Jurkat, Clone E6-1 (cell line): ENCODE measurements around the gene CDH22.

ENCODE experiments used
- DNase-seq: peaks from one replicate; pipeline ENCODE4 v3.0.0-alpha.2; 2011; ENCODE audit warnings: low read depth, low spot score
- H3K4me3 ChIP-seq: 2 replicates; pipeline ENCODE4 v1.5.1; 2011; ENCODE audit warnings: mild to moderate bottlenecking, low read length, control low read depth, moderate library complexity

CDH22 gene

DNA sequence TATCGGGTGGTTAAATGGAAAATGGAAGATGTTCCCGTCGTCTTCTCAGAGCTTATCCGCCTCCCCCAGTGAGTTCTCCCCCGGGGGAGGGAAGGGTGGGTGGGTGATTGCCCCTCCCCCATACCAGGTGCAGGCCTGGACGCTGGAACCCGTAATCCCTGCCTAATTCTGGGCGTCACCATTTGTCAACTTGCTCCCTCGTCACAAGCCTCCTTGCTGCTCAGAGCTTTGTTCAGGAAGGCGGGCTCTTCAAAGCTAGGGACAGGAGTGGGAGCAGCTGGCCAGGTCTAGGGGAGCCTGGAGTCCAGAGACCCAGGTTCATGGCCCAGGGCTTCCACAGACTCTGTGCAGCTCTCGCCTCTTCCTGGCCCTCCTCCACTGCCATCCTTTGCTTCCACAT, 25.6 kb downstream of the CDH22 start:
- DNase-seq = no peak
- no peak overlapping the region for H3K4me3 ChIP-seq

DNA sequence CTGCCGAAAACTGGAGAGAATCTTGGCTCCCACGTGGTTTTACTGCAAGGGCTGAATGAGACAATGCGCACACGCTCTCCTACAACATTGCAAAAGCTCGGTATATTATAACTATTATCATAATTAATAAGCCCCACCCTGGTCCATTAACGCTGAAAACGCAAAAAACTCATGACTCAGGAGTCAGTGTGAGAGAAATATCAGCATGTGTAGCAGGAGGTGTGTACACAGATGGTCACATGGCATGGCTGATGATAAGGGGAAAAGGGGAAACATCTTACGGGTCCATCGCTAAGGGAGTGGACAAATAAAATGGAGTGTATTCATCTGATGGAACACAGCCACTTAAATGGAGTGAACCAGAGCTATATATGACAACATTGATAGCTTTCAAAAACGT, 29.2 kb downstream of the CDH22 start:
- no peak overlapping the region for H3K4me3 ChIP-seq
- DNase-seq = no peak

GRCh38 chr20:46277602-46278001, 30.7 kb downstream of the CDH22 start:
- H3K4me3 ChIP-seq = no peak overlapping the region
- DNase-seq = no peak

DNA sequence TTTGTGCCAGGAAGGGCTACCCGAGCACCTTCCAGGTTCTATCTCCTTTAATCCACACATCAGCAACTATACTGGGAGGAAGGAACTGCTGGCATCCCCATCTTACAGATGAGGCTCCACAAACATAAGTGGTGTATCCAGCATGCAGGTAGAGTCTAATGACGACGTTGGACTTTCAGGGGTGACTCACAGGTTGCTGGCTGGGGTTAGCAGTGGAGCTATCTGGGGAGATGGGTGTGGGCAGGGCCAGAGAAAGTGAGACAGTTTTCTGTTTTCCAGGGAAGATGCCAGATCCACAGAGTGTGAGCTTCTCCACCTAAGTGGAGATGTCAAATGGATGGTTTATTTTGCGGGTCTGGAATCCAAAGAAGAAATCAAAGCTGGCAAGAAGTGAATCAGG, 31.8 kb downstream of the CDH22 start:
- no peak overlapping the region for H3K4me3 ChIP-seq
- no peak for DNase-seq

GRCh38 chr20:46275091-46275490, 33.2 kb downstream of the CDH22 start:
- DNase-seq = no peak
- no peak overlapping the region for H3K4me3 ChIP-seq

GRCh38 chr20:46273717-46274116, 34.6 kb downstream of the CDH22 start:
- no peak for DNase-seq
- no peak overlapping the region for H3K4me3 ChIP-seq

- no peak overlapping the region for H3K4me3 ChIP-seq
- no peak for DNase-seq
Measured at GRCh38 chr20:46272389-46273047, 35.8 kb downstream of the CDH22 start.

DNA sequence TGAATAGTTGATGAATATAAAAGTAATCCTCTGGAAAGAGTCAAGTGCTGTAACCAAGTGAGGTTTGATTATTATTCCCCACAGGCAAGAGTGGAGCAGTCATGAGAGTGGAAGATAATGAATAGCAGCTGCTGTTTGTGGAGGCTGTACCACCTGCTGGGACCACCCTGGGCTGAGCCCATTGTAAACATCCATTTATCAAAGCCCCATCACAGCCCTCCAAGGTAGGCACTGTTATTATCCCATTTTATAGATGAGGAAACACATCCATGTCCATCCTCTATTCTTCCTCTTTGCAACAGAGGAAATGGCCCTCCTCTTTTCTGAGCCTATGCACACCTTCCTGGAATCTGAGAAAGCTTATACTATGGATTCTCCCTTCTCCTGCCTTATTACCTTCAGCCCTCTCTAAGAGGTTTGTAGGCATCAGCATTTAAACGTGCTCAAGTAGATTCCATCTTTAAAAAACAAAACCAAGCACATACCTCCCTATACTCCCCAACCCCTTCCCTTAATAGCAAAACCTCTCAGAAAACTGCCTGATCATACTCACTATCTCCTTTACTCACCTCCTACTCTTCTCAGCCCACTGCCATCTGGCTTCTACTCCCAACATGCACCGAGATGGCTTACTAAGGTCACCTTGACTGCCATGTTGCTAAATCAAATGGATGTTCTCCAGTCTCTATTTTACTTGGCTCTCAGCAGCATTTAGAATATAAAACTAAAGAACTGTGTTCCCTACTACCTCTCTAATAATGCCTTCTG, 37.1 kb downstream of the CDH22 start:
- DNase-seq = no peak
- H3K4me3 ChIP-seq = no peak overlapping the region

GRCh38 chr20:46269372-46269771, 38.9 kb downstream of the CDH22 start:
- no peak for DNase-seq
- H3K4me3 ChIP-seq = no peak overlapping the region

- H3K4me3 ChIP-seq = no peak overlapping the region
- DNase-seq = no peak
Measured at GRCh38 chr20:46268662-46269061, 39.6 kb downstream of the CDH22 start.

DNA sequence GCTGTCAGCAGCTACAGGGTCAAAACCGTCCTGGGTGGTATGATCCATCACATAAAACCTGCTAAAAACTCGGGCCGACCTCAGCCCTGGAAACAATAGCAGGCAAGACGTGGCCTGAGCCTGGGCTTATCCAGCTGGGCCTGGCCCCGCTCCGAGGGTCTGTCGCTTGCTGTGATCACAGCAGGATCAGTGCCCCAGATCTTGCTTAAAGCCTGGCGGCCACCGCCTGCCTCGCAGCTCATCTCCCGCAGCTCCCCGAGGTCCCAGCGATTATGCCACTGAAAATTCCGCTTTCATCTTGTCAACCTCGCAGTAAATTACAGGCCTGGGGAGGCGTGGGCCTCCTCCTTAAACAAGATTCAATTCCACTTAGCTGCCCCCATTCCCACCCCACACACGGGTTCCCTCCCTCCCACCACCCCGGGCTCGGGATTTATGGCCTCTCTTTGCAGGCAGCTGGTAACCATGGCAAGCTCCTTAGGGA, 40.1 kb downstream of the CDH22 start:
- no peak for DNase-seq
- H3K4me3 ChIP-seq = no peak overlapping the region

GRCh38 chr20:46267108-46268105, 40.9 kb downstream of the CDH22 start:
- no peak for DNase-seq
- no peak overlapping the region for H3K4me3 ChIP-seq

- no peak for DNase-seq
- no peak overlapping the region for H3K4me3 ChIP-seq
Measured at GRCh38 chr20:46265539-46265938, 42.8 kb downstream of the CDH22 start.

DNA sequence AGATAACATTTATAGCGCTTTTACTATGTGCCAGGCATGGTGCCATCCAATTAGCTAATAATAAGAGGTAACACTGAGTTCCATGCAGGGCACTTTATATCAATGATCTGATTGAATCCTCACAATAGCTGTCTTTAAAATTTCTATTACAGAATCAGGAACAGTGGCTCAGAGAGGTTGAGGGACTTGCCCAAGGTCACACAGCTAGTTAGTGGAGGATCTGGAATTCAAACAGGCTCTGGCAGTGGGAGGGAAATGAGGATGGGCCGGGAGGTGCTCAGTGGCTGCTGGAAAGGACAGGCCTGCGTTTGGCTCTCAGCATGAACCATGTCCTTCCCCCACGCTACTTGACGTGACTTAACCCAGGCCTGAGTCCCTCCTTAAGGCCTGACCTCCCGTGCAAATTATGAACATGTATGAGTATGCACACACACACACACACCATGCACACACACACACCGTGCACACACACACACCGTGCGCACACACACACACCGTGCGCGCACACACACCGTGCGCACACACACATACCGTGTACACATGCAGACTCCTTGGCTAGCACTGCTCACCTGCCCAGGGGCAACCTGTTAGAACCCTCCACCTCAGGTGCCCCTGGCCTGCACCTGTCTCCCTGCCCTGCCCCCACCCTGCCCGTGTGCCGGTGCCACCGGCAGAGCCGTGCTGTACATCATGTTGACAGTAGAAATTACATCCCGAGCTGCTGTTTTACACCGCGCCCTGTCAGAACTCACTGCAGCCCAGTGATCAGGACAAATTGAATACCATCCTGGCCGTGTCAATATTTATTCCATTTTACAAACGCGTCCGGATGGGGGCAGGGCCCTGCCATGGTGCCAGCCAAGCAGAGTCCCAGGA, 43.7 kb downstream of the CDH22 start:
- DNase-seq = no peak
- no peak overlapping the region for H3K4me3 ChIP-seq

DNA sequence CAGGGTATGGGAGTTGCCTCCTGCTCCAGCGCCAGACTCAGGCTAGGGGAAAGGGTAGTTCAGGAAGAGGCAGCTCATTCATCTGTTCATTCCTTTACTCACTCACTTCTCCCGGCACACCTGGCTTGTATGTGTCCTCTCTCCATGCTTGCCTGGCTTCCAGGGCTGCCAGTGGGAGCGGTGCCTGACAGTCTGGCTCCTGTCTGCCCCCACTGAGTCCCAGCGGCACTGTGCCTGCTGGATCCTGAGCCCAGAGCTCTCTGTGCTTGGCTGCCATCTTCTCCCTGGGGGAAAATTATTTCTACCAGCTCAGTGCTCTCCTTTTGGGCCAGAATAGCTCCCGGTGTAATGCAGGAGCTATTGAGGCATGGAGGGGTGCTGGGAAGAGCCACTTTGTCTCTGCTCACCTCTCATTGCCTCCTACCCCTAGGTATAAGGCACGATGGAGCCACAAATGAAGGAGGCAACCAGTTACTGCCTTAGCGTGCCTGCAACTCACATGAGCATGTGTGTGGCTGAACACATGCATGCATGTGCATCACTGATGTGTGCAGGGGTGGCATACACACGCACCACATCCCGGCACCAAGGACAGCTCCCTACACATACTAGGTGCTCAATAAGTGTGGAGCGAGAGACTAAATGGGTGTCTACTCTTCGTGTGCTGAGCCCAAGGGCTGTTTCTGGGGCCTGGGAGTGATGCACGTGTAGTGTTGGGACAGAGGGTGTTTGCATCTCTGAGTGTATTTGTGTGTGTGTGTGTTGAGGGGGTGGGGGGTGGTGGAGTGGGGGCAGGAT, 46.6 kb downstream of the CDH22 start:
- DNase-seq = no peak
- H3K4me3 ChIP-seq = no peak overlapping the region

DNA sequence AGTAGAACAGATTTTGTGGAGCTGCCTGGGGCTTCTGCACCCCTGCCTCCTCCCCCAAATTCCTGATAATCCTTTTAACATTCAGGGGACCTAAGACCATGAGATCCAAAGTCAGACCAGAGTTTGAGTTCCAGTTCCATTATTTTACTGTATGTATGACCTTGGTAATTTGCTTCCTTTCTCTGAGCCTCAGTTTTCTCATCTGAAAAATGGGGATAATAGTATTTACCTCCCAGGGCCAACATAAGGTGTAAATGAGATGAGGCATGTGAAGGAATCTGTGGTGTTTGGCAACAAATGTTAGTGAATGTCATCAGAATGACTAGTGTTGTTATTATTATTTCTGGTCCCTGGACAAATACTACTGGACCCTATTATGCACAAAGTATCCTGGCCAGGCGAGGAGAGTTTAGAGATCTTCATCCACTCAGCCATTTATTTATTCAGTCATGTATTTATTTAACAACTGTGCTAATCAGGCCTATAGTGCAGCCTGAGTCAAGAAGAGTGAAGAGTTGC, 47.3 kb downstream of the CDH22 start:
- no peak overlapping the region for H3K4me3 ChIP-seq
- DNase-seq = no peak

DNA sequence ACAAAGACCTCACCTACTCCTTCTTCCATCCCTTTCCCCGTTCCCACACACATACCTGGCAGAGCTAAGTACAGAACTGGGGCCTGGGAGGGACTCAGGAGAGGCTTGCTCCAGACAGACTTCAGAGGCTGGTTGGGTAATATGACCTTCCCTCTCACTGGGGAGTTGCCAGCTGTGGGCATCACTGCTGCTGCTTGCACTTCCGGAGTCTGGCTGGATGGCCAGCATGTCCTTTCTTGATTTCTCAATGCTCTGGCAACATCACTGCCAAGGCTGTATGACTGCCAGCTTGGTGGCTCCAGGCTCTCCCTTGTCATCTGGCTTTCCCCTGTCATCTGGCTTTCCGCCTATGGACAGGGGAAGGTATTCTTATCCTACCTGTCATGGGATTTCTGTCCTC, 47.8 kb downstream of the CDH22 start:
- DNase-seq = no peak

More for the DNA sequence above, 47.8 kb downstream of the CDH22 start:
- no peak overlapping the region for H3K4me3 ChIP-seq
